Measurements from ENCODE around the gene MXRA8.

Gene MXRA8

DNA sequence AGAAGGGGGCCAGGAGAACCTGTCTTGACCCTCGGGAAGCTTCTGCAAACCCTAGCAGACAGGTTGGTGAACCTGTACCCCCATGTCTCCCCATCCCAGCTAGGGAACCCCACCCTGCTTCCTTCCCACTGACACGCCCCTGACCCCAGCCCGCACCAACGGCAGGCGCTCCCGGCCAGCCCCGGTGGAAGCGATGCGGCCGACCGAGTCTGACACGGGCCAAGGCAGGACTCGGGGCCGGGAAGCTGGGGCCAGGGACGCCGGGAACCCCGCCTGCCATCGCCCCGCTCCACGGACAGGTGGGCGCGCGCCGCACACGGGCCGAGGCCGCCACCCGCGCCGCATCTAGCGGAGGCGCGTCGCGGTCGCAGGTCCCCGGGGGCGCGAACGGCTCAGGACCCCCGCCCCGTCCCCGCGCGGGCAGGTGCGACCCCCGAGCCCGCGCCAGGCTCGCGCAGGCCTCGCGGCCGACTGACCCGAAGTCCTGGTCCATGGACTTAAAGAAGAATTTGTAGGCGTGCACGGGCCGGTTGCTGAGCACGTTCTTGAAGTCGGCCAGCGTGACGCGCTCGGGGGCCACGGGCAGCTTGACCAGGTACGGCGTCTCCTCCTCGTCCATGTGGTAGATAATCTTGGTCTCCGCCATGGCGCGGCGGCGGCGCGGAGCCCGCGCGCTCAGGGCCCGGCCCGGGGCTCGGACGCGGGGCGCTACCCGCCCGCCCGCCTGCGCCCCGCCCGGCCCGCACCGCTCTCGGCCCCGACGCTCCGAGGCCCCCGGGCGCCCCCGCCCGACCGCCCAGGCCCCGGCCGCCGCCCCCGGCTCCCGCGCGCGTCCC is 9.7 kb downstream of the MXRA8 start:
- no peak for DNase-seq (ENCODE audit: low spot score)

DNA sequence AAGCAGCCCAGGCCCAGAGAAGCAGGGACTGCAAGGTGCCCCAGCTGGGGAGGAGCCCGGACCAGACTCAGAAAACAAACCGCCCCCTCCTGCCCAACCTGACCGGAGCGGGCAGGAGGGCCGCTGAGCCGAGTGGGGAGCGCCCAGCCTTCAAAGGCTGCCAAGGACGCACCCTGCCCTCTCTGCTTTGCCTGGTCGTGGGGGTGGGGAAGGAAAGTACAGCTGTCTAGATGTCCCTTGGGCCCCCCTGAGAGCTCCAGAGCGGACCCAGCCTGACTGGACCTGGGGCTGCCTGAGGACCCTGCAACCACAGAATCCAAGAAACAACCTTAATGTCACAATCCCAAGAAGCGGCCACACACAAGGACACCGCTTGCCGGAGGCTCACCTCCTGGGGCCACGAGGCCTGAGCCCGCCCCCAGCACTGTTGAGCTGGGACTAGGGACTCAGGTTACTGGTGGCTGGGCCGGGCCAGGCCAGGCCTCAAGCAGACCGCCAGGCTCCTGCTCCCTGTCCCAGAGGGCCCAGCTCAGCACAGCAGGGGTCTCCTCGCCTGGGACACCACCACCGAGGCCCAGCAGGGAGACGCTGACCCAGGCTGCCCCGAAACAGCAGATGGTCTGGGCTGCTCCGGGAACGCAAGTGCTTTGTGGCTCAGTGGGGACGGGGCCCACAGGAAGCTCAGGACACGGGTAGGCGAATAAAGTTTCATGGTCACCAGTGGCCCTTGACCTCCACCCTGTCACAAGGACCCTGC is 10.5 kb downstream of the MXRA8 start:
- no peak for DNase-seq (ENCODE audit: low spot score)

DNA sequence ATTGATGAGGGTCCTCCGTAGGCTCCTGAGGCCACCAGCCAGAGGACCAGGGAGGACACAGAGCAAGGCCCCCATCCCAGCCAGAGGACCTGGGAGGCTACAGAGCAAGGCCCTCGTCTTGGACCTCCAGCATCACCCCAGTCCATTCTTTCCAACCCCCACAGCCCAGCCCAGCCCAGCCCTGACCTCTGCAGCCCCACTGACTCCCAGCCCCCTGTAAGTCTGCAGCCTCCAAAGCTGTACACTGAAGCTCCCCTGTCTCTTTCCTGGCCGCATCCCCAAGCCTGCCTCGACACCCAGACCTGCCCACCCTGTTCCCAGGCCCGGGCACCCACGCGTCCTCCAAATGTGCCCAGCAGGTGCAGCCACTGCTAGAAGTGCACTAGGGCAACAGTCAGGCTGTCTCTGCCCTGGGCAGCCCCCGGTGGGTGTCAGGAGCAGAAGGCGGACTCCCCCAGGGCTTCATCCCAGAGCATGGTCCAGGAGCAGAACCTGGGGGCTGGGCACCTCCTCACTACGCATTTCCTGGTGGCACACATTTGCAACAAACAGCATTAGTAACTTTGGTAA is 11.2 kb downstream of the MXRA8 start:
- no peak for DNase-seq (ENCODE audit: low spot score)

GRCh38 chr1:1346501-1346890 is 11.9 kb downstream of the MXRA8 start:
- no peak for DNase-seq (ENCODE audit: low spot score)

DNA sequence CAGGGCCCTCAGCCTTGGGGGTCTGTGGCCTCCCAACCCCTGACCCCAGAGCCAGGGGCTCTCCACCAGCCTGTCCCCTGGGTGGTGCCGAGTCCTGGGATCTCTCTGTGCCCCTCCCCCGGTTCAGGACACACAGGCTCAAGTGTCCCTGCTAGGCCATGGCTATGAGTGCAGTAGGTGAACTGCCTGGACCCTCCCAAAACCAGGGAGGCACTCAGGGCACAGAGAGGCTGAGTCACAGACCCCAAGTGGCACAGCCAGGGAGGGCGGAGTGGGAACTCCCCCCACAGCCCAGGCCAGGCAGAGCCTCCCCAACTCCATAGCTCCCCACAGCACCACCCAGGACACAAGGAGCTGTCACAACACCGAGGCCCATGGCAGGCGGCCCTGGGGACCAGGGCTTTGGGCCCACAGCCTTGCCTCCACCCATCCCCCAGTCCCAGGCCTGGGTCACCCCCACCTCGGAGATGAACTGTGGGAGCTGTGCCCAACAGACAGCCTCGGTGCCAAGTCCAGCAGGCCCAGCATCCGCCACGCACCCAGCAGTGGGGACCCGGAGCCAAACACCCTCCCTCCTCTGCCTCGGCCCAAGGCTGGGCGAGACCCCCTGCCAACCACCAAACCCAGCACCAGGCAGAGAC is 12.4 kb downstream of the MXRA8 start:
- no peak for DNase-seq (ENCODE audit: low spot score)

- no peak for DNase-seq (ENCODE audit: low spot score)
These were observed 13.0 kb downstream of the MXRA8 start for GRCh38 chr1:1345384-1345783.

DNA sequence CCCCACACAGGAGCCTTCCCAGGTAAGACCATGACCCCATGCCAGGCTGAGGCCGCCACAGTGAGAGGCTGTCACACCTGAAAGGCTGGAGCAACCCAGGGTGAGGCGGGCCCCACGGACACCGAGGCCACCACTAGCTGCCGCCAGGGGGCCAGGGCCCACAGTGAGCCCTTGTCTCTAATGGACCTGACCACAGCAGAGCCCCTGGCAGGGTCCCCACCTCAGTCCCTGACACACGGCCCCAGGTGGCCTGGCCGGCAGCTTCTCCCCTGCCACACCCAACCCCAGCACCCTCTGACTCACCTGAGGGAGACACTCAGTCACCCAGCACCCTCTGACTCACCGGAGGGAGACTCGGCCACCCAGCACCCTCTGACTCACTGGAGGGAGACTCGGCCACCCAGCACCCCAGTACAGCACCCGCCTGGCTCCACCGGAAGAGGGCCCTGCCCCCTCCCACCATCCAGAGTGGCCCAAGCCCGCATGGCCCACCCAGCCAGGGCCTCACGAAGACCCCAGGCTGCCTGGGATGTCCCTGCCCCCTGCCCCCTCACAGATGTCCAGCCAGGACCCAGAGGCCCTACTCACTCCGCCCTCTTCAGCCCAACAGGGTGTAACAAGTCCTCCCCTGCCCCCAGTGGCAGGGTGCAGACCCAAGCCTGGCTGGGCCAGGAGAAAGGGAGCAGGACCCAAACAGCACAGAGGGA is 13.5 kb downstream of the MXRA8 start:
- DNase-seq (ENCODE audit: low spot score) = no peak

DNA sequence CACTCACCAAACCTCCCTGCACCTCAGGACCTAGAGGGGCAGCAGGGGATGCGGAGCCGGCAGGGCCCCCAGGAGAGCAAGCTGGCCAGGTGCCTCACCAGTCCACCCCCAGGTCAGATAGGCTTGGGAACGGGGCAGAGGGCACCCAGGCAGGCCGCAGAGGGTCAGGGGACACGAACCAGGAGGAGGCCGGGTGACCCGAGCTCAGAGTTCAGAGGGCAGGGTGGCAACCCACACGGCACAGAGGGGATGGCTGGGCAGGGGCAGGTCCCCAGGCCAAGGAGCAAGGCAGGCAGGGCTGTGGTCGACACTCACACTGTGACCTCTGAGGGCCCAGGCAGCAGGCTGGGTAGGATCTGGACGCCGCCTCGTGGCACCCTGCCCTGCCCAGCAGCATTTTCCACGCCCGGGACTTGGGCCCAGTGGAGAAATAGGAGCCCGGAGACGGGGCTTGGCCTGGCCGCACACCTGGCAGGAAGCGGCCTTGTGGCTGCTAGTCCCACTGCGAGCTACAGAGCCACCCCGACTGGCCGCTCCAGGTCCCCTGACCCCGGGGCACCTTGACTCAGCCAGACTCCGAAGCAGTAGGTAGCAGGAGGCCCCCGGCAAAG is 14.4 kb downstream of the MXRA8 start:
- DNase-seq (ENCODE audit: low spot score) = no peak

DNA sequence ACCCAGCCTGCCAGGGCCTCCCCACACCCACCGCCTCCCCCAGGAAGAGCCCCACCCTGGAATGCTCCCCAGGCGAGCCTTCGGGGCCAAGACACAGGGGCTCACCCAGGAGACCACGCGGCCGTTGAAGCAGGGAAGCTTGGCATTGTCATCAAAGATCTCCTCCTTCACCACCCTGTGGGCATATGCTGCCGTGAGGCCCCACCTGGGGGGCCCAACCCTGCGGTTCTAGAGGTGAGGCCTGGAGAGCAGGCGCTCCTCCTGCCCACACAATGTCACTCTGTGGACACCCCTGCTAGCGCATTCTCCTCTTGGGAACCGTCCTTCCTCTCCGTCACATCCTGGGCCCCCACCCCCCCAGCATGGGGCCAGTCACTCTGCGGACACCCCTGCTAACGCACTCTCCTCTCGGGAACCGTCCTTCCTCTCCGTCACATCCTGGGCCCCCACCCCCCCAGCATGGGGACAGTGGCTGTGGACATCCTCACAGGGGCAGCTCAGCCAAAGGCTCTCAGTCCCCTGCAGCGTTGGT is 15.7 kb downstream of the MXRA8 start:
- DNase-seq (ENCODE audit: low spot score) = no peak

DNA sequence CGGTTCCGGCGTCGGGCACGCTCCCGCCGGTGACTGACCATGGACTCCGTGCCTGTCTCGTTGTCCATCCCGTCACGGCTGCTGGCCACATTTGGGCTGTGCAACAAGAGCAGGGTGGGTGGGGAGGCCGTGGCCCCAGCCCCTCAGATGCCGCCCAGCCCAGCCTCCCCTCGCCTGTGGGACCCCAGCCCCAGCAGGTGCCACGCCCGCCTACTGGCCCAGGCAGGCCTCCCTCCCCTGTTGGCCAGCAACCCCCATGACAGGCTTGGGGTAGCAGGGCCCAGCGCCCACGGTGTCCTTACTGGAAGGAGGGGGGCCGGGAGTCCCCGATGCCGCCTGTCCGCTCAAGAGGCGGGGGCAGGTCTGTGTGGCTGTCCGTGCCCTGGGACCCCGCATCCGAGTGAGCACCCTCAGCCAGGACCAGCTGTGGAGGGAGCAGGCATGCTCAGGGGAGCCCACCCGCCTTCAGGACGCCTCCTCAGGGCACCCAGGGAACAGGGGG is 16.2 kb downstream of the MXRA8 start:
- DNase-seq (ENCODE audit: low spot score) = no peak

- DNase-seq (ENCODE audit: low spot score) = no peak
These were observed 16.8 kb downstream of the MXRA8 start for GRCh38 chr1:1341549-1342021.

DNA sequence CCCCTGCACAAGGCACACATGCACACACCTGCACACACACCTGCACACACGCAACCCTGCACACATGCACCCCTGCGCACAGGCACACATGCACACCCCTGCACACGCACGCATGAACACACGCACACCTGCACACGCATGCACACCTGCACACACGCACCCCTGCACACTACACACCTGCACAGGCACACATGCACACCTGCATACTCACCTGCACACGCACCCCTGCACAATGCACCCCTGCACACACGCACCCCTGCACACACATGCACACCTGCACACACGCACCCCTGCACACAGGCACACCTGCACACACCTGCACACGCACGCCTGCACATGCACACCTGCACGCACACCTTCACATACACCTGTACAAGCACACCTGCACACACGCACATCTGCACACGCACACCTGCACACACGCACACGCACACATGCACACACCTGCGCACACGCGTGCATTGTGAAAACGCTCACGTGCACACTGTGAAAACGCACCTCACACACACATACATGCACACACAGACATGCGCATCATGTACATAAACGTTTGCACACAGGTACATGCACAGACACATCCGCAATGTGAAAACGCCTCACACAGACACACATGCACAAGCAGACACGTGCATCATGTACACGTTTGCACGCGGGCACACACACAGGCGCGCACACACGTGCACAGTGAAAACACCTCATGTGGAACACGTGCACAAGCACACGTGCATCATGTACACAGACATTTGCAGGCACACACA is 17.4 kb downstream of the MXRA8 start:
- DNase-seq (ENCODE audit: low spot score) = no peak

GRCh38 chr1:1340185-1340584 is 18.2 kb downstream of the MXRA8 start:
- no peak for DNase-seq (ENCODE audit: low spot score)

- no peak for DNase-seq (ENCODE audit: low spot score)
These were observed 20.1 kb downstream of the MXRA8 start for GRCh38 chr1:1338278-1338677.

DNA sequence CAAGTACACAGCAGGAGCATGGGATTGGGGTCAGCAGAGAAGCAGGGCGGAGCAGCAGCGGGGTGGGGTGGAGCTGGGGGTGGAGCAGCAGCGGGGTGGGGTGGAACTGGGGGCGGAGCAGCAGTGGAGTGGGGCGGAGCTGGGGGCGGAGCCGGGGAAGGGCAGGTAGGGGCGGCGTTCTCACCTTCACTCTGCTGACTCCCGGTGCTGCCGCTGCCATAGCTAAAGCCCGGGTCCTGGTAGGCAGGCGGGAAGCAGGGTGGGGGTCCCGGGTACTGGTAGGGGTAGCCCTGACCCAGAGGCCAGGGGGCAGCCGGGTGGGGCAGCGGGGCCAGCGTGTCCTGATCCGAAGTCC is 20.6 kb downstream of the MXRA8 start:
- DNase-seq (ENCODE audit: low spot score) = no peak

DNA sequence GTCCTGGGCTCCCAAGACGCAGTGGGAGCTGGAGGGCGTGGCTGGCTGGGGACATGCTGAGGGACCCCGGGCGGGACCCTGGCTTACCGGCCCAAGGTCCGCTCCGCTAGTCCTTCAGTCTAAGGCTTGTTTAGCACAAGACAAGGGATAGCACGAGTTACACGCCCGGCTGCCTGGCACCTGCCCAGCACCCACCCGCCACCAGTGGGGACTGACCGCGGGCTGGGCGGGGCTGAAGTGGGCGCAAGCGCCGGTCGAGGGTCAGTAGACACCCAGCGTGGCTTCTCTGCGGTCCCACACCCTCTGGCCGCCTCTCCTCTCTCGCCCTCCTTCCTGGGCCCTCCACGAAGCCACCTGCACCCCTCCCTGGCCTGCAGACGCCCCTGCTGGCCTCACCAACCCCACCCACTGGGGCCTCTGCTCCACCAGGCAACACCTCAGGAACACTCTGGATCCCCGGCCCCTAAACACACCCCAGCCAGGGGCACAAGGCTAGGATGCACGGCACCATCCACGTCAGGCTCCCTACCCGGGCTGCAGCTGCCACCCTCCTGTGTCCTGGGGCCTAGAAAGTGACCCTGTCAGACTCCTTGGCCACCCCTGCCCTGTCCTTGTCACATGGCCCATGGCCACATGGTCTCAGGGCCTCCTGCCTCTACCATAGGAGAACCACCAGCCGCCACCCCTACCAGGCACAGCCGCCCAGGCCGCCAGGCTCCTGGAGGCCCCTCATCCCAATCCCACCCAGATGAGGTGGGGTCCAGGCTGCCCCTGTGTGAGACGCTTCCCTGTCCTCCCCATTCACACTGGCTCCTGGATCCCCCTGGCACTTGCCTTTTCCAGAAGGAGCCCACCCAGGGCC is 21.2 kb downstream of the MXRA8 start:
- DNase-seq (ENCODE audit: low spot score) = no peak

- DNase-seq (ENCODE audit: low spot score) = no peak
These were observed 21.9 kb downstream of the MXRA8 start for GRCh38 chr1:1336446-1336845.

- no peak for DNase-seq (ENCODE audit: low spot score)
These were observed 22.5 kb downstream of the MXRA8 start for GRCh38 chr1:1335792-1336248.

DNA sequence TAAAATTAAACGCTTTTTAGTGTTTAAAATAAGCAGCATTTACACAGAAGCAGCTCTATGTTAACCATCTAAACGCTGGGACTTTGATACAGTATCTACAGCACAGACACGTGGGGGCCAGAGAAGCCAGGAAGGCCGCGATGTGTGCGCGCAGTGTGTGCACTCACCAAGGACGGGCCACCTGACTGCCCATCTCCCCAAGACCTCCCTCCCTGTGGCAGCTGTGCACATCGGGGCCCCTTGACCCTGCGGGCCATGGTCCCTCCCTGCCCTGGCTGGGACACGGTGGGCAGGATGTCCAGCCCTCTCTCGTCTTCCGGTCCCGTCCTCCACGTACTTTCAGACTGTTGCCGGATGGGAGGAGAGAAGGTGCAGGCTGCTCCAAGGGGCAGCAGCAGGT is 23.1 kb downstream of the MXRA8 start:
- no peak for DNase-seq (ENCODE audit: low spot score)

Data from putamen (tissue), 1 donor.